HG02642 (cell line): ENCODE measurements around the gene ARVCF.

Experiments
- ATAC-seq: cut with Tn5 transposase; IDR thresholded peaks from one replicate; pipeline ENCODE4 v1.9.1; 2021; ENCODE audit warnings: mild to moderate bottlenecking; ENCODE audit not compliant: unreplicated experiment, poor library complexity

Gene ARVCF

DNA sequence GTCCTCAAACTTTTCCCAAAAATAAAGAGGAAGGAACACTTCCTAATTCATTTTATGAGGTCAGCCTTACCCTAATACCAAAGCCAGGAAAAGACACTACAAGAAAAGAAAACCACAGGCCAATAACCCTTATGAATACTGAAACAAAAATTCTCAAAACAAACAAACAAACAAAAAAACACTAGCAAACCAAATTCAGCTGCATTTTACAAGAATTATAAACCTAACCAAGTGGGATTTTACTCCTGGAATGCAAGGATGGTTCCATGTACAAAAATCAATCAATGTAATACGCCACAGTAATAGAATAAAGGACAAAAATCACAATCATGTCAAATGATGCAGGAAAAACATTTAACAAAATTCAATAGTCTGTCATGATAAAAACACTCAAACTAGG, 13.3 kb downstream of the ARVCF start:
- no peak for ATAC-seq

DNA sequence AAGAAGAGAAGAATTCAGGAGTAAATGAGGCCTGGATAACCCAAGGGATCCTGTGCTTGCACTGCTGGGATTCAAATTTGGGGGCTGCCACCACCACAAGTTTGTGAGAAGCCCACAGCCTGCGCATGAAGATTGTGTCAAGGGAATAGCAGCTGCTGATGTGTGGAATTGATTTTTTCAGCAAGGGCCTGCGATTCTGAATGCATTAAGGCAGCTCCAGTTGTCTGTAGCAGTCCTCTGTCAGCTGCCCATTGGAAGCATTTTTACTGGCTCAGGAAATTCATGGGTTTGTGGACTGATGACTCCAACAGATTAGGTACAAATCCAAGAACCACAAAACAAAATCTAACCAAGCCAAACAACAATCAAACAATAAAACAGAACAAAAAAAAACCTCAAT, 14.0 kb downstream of the ARVCF start:
- ATAC-seq = no peak

DNA sequence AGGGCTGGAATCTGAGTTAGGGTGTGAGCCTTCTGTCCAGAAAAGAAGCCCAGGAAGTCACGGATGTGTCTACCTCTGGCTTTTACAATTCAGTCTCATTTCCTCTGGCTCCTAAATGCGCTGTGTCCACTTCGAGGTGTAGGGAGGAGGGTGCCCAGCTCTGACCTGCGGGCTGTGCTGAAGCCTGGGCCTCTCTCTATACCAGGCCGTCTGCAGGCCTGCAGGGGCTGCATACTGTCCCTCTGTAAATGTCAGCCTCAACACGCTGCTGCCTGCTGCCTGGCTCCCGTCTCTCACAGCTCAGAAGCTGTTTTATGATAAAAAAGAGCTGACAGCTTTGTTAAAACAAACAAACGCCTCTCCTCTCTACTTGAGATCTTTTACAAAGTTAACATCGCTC, 14.5 kb downstream of the ARVCF start:
- ATAC-seq = no peak

DNA sequence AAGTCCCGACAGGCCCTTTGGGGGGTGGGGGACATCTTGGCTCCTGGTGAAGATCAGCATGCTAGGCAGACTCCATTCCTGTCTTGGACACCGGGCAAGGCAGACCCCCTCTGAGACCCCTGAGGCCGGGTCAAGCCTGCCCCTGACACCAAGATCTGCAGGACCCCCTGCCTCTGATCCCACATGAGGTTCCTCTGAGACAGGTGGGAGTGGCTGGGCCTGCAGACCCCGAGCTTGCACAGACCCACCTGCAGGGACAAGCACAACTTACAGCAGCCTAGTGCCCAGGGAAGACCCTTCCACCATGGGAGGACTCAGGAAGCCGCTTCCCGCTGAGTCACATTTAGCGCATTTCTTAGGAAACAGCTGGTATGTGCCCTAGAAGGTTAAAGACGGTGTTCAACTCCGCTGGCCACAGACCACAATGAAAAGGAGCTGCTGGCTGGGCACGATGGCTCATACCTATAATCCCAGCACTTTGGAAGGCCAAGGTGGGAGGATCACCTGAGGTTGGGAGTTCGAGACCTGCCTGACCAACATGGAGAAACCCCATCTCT, 15.5 kb downstream of the ARVCF start:
- ATAC-seq = no peak

- no peak for ATAC-seq
Measured at GRCh38 chr22:20000246-20001081, 16.2 kb downstream of the ARVCF start.

DNA sequence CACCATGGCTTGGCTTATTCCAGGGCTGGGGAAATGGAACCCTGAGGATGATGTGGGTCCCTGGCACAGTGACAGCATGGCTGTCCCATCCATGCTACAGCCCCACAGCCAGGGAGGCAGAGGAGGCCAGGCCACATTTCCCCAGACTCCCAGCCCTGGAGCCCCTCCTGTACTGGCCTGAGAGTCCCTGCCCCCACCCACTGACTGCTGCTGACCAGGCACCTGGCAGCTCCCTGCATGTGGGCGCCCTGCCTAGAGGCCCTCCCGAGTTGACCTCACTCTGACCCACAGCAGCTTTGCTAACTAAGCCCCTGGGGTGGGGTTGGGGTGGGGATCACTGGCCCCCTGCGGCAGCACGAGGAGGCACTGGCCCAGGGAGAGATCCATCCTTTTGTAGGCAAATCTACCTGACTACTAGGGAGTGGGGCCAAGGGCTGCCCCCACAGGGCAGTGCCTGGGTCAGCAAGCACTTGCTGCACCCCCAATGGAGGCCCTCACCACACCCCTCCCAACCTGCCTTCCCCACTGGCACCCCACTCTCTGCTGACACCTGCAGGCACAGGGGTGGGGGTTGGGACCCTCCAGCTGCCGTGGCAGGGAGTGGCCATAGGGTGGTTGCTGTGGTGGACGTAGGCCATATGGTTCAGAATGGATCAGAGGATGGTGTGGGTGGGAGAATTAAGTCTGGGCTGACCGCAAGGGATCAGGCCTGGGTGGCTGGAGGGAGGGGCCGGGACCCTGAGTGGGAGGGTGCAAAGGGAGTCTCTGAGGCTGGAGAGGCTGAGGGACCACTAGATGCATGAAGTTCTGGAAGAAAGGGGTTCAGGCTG, 17.4 kb downstream of the ARVCF start:
- ATAC-seq = no peak

DNA sequence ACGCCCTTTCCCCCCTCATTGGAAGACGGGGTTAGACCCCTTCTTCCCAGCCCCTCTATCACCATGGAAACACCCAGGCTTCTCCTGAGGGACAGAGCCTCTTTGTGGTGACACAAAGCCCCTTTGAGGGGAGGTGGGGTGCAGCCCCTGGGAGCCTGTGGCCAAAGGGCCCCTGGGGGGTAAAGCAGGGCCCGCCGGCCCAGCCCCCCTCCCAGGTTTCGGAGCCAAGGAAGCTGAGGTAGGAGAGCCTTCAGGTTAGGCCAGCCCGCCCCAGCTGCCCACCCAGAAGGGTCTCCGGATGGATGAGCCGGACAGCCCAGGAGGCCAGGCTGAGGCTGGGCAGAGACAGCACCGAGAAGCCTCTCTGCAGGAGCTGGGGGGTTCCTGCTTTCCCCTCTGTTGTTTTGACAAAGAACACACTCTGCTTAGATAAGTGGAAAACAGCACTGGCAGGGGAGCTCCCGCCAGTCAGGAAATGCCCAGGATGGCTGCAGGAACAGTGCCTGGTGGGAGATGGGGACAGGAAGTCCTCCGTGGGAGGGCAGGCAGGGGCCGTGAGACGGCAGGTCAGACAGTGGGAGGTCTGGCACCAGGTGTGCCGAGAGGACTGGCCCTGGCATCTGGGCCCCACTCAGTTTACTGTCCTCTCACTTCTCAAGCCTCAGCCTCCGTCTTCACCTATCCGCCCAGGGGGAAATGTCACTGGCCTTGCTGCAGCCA, 18.2 kb downstream of the ARVCF start:
- no peak for ATAC-seq

- ATAC-seq = no peak
Measured at GRCh38 chr22:19997561-19998231, 18.9 kb downstream of the ARVCF start.

DNA sequence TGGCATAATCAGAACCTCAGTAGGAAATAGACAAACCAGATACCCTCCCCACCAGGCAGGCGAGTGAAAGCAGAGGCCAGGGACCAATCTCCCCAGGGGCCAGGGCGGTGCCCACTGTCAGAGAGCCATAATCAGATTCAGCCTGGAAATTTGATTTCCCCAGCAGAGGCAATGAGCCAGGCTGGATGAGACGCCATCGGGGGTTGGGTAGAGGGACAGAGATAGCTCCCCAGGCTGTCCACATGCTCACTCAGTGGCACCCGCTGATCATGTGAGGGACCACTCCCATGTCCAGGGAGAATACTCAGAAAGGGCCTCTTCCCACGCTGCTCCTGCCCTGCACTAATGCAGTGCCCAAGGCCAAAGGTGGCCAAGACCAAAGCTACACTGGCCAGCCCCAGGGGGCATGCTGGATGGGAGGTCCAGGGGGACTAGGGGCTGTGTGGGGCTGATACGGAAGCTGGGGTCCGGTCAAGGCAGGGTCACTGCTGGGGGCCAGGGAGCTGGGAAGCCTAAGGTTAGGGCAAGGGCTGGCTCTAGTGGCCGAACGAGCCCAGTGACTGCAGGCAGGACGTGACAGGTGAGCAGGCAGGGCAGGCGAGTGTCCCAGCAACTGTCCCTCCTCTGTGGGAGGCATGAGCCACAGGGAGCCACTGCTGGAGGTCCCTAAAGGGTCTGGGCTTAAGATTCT, 19.8 kb downstream of the ARVCF start:
- ATAC-seq = no peak

- no peak for ATAC-seq
Measured at GRCh38 chr22:19995611-19996339, 20.8 kb downstream of the ARVCF start.

- no peak for ATAC-seq
Measured at GRCh38 chr22:19994851-19995610, 21.6 kb downstream of the ARVCF start.

GRCh38 chr22:19993926-19994325, 22.7 kb downstream of the ARVCF start:
- ATAC-seq = no peak

DNA sequence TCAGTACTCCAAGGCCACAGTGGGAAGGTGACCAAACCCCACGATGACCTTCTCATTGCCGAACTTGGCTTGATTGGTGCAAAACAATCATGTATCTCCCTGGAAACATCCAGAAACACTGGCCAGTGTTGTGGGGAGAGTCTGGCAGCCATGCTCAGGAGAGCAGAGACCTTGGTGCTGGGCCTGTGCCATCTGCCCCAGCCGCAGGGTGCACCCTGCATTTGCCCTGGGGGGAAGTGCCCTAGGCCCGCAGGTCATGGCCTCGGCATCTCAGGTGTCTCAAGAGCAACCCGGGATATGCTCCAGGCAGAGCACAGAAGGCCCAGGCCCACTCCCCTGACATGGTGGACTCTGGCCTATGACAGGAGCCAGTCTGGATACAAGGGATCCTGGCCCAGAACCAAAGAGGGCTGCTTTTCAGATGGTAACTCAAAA, 23.7 kb downstream of the ARVCF start:
- ATAC-seq = no peak

GRCh38 chr22:19992481-19992911, 24.1 kb downstream of the ARVCF start:
- no peak for ATAC-seq

DNA sequence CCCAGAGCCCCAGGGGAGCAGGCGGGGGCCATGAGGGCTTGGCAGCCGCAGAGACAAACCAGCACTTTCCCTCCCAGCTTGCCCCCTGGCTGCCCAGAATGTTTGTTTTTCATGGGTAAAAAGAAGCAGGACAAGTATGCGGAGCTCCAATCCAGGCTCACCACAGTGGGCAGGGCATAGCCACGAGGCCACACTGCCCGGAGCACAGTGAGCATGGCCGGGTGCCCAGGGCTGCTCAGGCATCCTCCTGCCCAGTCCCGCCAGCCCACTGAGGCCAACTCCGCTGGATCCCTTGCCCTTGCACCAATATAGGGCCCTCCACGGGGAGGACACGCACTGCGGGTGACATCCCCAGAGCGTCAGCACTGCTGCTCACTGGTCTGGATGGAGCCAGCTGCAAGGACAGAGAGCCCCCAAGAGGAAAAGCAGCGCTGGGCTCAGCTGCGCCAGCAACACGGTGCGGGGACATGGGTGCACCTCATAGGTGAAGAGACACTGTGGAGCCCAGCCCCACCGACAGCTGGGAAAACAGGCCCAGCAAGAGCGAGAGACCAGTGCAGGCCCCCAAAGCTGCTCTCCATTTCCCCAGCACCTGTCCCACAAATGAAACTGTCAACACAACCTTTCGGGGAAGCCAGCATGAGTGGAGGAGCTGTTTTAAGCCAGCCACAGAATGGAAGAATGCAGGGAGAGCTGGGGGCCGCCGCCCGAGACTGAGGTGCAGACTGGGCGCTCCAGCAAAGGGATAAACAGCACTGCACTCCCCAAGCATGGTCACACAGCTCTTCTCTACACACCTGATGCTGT, 24.8 kb downstream of the ARVCF start:
- no peak for ATAC-seq

GRCh38 chr22:19991395-19991644, 25.3 kb downstream of the ARVCF start:
- ATAC-seq = no peak

DNA sequence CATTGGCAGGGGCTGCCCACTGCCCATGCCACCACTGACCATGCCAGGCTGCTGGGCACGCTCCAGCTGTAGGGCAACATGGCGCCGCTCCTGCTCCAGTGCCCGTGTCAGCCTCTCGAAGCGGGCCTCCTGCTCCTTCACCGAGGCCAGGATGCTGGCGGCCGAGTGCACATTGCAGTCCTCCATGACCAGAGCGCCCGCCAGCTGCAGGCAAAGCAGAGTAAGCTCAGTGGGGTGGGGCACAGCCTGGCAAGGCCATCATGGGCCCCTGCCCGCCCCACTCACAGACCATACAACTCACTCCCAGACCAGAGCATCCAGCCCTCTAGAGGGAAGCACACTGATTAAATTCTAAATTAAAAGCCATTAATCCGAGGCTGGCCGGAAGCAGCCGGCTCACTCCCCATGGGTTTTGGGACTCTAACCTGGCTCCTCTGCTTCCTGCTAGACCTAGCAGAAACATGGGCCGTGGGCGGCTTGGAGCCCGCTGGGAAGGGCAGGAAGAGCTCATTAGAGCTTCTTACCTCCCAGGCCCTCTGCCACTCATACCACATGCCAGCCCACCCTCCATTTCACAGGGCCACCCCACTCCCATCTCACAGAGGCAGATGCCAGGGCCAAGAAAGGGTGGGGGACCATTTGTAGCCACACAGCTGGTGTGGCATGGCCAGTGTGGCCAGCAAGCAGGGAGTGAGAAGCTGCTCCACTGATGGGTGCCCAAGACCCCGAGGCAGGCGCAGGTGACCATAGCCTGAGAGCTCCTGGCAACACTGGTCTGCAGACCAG, 25.8 kb downstream of the ARVCF start:
- no peak for ATAC-seq
